C4-2B (cell line): ENCODE results near the gene KIAA1191.
A peak's percentile ranks its signal among the peaks of the same experiment; 100 is the strongest.
"Not testable (repeated sequence)": the region's sequence is repeated elsewhere in the genome, so short reads cannot be mapped to it uniquely, and the experiment has no call there.

ENCODE experiments used
- H3K27ac ChIP-seq: fragments of 450-650 bp; 2 replicates; pipeline ENCODE4 v1.5.1; 2017
- ZFX ChIP-seq: fragments of 450-650 bp; IDR thresholded peaks from 2 replicates; pipeline ENCODE4 v1.6.1; 2017
- TF ChIP-seq, protein P1 (sequence below): fragments of 450-650 bp; conservative IDR thresholded peaks from 2 replicates; pipeline ENCODE4 v1.5.1; 2017; ENCODE audit warnings: mild to moderate bottlenecking

KIAA1191 gene, protein sequence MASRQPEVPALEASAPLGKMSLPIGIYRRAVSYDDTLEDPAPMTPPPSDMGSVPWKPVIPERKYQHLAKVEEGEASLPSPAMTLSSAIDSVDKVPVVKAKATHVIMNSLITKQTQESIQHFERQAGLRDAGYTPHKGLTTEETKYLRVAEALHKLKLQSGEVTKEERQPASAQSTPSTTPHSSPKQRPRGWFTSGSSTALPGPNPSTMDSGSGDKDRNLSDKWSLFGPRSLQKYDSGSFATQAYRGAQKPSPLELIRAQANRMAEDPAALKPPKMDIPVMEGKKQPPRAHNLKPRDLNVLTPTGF

DNA sequence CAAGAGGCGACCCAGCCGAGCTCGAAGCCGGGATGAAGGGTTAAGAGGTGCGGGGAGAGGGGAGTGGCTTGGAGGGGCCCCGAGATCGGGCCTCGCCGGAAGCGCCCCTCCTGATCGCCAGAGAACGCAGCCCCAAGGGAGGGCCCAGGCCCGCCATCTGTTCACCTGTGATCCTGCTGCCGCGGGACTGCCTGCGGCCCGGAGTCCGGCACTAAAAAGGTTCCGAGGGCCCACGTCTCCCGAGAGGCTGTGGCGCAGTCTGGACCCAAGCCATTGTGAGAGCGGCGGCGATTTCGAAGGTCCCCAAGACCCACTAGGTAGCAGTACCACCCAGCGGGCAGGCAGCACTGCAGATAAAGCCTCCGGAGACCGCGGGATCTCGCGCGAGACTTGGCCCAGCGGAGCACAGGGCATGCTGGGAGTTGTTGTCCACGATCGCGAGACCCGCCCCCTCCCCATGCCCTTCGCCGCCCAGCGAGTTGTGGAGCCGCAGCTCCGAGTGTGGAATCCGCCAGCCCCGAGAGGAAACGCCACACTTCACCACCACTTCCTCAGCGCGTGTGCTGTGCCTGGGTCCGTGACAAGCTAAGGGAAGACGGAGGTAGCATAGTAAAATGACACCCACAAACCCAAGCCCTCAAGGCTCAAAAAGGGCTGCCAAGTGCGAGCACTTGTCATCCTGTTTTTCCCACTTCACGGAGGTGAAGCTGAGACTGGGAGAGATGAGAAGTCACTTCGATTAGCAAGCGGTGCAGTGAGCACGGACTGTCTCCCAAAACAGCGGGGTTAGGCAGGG lies at the start of gene KIAA1191:
Gene KIAA1191 (minus strand): TSS at position 328 of the 796 bp plus-strand sequence. CDS start 2,256 bp downstream, outside the sequence.
- H3K27ac ChIP-seq, result peak within 1 kb of the TSS; percentile 82

DNA sequence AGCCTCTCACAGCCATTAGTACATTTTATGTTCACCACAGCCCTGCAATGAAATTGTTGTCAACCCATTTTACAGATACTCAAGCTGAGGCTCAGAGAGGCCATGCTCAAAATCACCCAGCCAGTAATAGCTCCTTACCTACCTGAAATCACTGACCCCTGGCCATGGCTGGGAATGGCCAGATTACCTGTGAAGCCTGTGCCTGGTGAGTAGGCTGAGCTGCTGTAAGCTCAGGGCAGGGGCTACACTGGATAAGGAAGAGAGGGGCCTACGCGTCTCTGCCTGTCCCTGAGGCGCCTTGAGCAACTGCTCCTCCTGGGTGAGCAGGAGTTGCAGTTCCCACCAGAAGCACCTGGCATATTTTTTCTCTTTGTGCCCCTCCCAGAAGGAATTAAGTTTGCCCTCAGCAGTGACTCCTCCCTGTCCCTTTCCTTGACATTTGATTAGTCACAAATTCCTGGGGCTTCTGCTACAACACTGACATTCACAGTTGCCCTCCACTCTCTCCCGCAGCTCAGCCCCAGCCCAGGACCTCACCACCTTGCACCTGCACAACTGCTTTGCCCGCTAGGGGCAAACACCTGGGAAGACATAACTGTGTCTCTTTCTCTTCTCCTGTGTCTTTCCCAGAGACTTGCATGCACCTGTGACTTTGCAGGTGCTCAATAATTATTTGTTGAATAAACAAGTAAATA lies 49.1 kb upstream of the KIAA1191 start:
- H3K27ac ChIP-seq, result no peak overlapping the region
- TF ChIP-seq, protein P1, sequence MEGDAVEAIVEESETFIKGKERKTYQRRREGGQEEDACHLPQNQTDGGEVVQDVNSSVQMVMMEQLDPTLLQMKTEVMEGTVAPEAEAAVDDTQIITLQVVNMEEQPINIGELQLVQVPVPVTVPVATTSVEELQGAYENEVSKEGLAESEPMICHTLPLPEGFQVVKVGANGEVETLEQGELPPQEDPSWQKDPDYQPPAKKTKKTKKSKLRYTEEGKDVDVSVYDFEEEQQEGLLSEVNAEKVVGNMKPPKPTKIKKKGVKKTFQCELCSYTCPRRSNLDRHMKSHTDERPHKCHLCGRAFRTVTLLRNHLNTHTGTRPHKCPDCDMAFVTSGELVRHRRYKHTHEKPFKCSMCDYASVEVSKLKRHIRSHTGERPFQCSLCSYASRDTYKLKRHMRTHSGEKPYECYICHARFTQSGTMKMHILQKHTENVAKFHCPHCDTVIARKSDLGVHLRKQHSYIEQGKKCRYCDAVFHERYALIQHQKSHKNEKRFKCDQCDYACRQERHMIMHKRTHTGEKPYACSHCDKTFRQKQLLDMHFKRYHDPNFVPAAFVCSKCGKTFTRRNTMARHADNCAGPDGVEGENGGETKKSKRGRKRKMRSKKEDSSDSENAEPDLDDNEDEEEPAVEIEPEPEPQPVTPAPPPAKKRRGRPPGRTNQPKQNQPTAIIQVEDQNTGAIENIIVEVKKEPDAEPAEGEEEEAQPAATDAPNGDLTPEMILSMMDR, result no peak
- no peak for TF ChIP-seq ZFX

More for the DNA sequence above, at the start of gene KIAA1191:
- TF ChIP-seq ZFX, result peak; percentile 95
- TF ChIP-seq, protein P1, result no peak; the same call in 1 of the 2 replicates

DNA sequence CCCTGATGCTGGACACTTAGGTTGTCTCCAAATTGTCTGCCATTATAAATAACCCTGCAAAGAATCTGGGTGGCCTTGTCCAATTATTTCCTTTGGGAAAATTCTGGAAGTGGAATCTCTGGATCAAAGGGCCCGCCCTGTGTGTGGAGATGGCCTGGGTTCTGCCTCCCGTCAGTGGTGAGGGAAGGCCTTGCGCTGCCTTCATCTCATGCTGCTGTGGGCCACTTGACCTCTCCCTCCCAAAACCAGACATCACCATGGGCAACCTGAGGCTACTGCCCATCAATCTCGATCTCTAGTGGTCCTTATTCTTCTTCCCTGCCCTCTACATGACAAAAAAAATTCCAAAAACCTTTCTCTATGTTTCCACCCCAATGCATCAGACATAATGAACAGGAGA lies 48.2 kb upstream of the KIAA1191 start:
- TF ChIP-seq, protein P1, result no peak

DNA sequence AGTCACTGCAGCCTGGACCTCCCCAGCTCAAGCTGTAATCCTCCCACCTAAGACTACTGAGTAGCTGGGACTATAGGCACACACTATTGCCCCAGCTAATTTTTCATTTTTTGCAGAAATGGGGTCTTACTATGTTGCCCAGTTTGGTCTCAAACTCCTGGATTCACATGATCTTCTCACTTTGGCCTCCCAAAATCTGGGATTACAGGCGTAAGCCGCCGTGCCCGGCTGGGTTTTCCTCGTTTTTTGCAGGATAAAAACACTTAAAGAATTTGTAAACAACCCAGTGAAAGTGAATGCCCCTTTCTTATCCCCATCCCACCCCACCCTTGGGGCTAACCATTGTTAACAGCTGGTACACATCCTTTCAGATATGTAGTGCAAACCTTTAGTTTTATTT lies 47.0 kb upstream of the KIAA1191 start:
- TF ChIP-seq ZFX, result no peak
- TF ChIP-seq, protein P1, result no peak
- no peak overlapping the region for H3K27ac ChIP-seq

More for the DNA sequence above, 48.2 kb upstream of the KIAA1191 start:
- no peak overlapping the region for H3K27ac ChIP-seq

DNA sequence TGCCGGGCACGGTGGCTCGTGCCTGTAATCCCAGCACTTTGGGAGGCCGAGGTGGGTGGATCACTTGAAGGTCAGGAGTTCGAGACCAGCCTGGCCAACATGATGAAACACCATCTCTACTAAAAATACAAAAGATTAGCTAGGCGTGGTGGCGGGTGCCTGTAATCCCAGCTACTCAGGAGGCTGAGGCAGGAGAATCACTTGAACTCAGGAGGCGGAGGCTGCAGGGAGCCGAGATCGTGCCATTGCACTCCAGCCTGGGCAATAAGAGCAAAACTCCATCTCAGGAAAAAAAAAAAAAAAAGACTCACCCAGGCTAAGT lies 46.6 kb upstream of the KIAA1191 start:
- H3K27ac ChIP-seq, result not testable (repeated sequence)

DNA sequence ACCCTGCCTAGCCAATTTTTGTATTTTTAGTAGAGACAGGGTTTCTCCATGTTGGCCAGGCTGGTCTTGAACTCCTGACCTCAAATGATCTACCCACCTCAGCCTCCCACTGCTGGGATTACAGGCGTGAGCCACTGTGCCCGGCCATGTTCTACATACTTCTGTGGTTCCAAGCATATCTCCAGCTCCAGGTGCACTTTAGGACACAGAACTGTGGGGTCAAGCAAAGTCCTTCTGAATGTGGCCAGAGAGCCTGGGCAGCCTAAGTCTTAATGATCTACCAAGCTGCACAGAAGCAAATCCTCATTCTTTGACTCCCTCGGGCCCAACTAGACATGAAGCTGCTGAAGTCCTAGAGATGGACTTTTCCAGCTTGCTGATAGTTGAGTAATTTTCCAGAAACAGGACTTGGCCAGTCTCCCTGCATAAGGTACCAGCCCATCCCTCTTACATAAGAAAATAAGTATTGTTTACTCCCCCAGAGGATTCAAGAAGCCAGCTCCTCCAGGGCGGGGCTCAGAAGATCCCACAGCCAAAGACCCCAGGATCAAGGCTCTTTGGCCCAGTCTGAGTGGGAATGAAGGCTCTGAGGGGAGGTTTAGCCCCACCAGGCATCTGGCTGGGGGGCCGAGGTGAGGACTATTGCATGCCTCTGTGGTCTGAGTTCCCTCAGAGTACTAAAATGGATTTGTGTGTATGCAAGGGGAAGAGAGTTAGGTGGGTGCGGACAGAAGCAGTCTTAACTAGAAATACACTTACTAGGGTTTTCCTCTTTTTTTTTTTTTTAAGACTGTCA lies 46.1 kb upstream of the KIAA1191 start:
- no peak overlapping the region for H3K27ac ChIP-seq
- no peak for TF ChIP-seq ZFX
- TF ChIP-seq, protein P1, result no peak

DNA sequence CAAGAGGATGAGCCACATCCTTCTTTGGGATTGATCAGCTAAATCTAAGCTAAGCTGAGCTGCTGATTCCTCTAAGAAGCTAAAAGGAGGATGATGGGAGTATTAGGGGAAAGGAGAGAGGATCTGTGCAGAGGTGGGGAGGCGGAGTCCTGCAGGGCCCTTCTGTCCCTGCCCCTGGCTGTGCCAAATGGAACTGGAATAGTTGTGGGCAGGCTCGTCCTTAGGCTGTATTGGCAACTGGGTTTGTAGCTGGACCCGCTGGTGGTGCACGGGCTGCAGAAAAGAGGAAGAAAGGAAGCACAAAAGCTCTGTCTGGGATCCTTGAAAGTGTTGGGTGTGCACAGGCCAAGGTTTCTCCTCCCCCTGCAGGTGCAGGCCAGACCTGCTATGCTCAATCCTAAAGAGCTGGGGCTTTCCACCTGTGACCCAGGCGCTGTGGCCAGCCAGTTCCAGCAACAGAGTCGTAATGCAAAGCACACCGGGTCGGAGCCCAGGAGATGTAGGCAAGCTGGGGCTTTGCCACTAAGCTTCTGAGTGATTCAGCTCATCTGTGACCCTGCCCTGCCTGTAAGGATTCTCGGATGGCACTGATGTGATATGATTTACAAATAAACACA lies 45.0 kb upstream of the KIAA1191 start:
- no peak overlapping the region for H3K27ac ChIP-seq
- TF ChIP-seq ZFX, result no peak
